HCT116 (cell line): Measurements from ENCODE around the gene MAS1.

Experiments used
- CTCF ChIP-seq, 3 experiments: fragments of 200-600 bp in 1 of 3; sonication (generic) in 1 of 3; IDR thresholded peaks in 2 of 3; conservative IDR thresholded peaks in 1 of 3; 2 replicates each; pipeline ENCODE4 v1.5.1; 2012 to 2017; ENCODE audit warnings: low read depth in 2 of 3, low read length in 2 of 3, antibody characterized with exemption in 1 of 3, borderline replicate concordance in 1 of 3, control low read depth in 1 of 3, mild to moderate bottlenecking in 1 of 3, mixed read lengths in 1 of 3, mixed run types in 1 of 3, moderate library complexity in 1 of 3; ENCODE audit not compliant: insufficient read depth in 1 of 3
- EZH2 ChIP-seq: fragments of 200-600 bp; sonication (generic); IDR thresholded peaks from 2 replicates; pipeline ENCODE4 v1.6.1; 2017; ENCODE audit warnings: antibody characterized with exemption, mixed run types
- POLR2A ChIP-seq: IDR thresholded peaks from 2 replicates; pipeline ENCODE4 v1.7.0; 2011; ENCODE audit warnings: borderline replicate concordance; ENCODE audit not compliant: insufficient read depth, insufficient read length; ENCODE audit errors: extremely low read depth
- RAD21 ChIP-seq: IDR thresholded peaks from 2 replicates; pipeline ENCODE4 v1.6.1; 2012; ENCODE audit warnings: low read depth, mild to moderate bottlenecking
- SIN3A ChIP-seq: IDR thresholded peaks from 2 replicates; pipeline ENCODE4 v1.6.1; 2012; ENCODE audit warnings: low read depth
- TF ChIP-seq, protein P1 (sequence below): IDR thresholded peaks from 2 replicates; pipeline ENCODE4 v1.6.1; 2012

GRCh38 chr6:159894991-159895390 is 4.2 kb downstream of the MAS1 start:
- TF ChIP-seq CTCF (IDR thresholded peaks at IDR 0.05 in 2 of 3, conservative IDR thresholded peaks at IDR 0.05 in 1 of 3; ENCODE audit: borderline replicate concordance in 1 of 3, insufficient read depth in 1 of 3, low read depth in 2 of 3, low read length in 2 of 3) (no peak), EZH2 (no peak), POLR2A (no peak), SIN3A (no peak), RAD21 (no peak)
- TF ChIP-seq, protein P1, sequence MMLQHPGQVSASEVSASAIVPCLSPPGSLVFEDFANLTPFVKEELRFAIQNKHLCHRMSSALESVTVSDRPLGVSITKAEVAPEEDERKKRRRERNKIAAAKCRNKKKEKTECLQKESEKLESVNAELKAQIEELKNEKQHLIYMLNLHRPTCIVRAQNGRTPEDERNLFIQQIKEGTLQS, result no peak
